CD8-positive, alpha-beta memory T cell (primary cell): ENCODE results near the gene KHNYN. TPM values are rescaled to one million over a fixed set of nuclear protein-coding genes. Genes with fewer than 3 reads are reported as not detected.

Source experiments
- CTCF ChIA-PET: fragments of 350-600 bp; sonication (Branson Sonifier 250); formaldehyde crosslinking; loops from one replicate; lab custom pipeline; 2021; ENCODE audit warnings: antibody characterized with exemption; lab: Charles Lee
- POLR2A ChIA-PET: fragments of 350-600 bp; sonication (Branson Sonifier 250); formaldehyde crosslinking; loops from one replicate; lab custom pipeline; 2021; ENCODE audit warnings: antibody characterized with exemption; lab: Charles Lee
- DNase-seq, 5 donors: peaks; one replicate each; pipeline versions ENCODE4 v3.0.0 to v3.0.0-alpha.2; 2020 to 2022; ENCODE audit warnings: mixed read lengths in 1 of 5
- H3K27ac ChIP-seq: one replicate; pipeline ENCODE4 v1.7.0; 2013; ENCODE audit warnings: low read depth, mild to moderate bottlenecking, low read length, moderate library complexity
- H3K27me3 ChIP-seq: 2 replicates; pipeline ENCODE4 v1.7.0; 2013; ENCODE audit warnings: low read length, mild to moderate bottlenecking; ENCODE audit not compliant: insufficient read depth, poor library complexity, severe bottlenecking
- H3K36me3 ChIP-seq: 2 replicates; pipeline ENCODE4 v1.7.0; 2013; ENCODE audit warnings: mild to moderate bottlenecking, low read length, moderate library complexity; ENCODE audit not compliant: insufficient read depth
- H3K4me1 ChIP-seq: 2 replicates; pipeline ENCODE4 v1.7.0; 2013; ENCODE audit warnings: mild to moderate bottlenecking, low read length, moderate library complexity; ENCODE audit not compliant: insufficient read depth
- H3K4me3 ChIP-seq: 2 replicates; pipeline ENCODE4 v1.7.0; 2013; ENCODE audit warnings: mild to moderate bottlenecking, low read length
- H3K9me3 ChIP-seq: 2 replicates; pipeline ENCODE4 v1.7.0; 2013; ENCODE audit warnings: mild to moderate bottlenecking, low read length
- H3K27ac Mint-ChIP-seq, 8 donors: one replicate each; pipeline ENCODE4 v1.8.0; 2020 to 2021; ENCODE audit warnings: mixed read lengths in 8 of 8, mild to moderate bottlenecking in 6 of 8, inconsistent platforms in 3 of 8, moderate library complexity in 3 of 8
- H3K27me3 Mint-ChIP-seq, 2 donors: one replicate each; pipeline ENCODE4 v1.8.0; 2020 to 2021; ENCODE audit warnings: mixed read lengths in 2 of 2, mild to moderate bottlenecking in 1 of 2, moderate library complexity in 1 of 2
- H3K36me3 Mint-ChIP-seq, 3 donors: one replicate each; pipeline ENCODE4 v1.8.0; 2020 to 2021; ENCODE audit warnings: mixed read lengths in 3 of 3, inconsistent platforms in 1 of 3, mild to moderate bottlenecking in 1 of 3
- H3K4me1 Mint-ChIP-seq, 3 donors: one replicate each; pipeline ENCODE4 v1.8.0; 2020 to 2021; ENCODE audit warnings: mixed read lengths in 3 of 3, inconsistent platforms in 1 of 3, mild to moderate bottlenecking in 1 of 3
- H3K4me3 Mint-ChIP-seq, 7 donors: one replicate each; pipeline ENCODE4 v1.8.0; 2020 to 2021; ENCODE audit warnings: mixed read lengths in 7 of 7, mild to moderate bottlenecking in 6 of 7, moderate library complexity in 4 of 7, inconsistent platforms in 2 of 7
- H3K9me3 Mint-ChIP-seq, 5 donors: one replicate each; pipeline ENCODE4 v1.8.0; 2020 to 2022; ENCODE audit warnings: mixed read lengths in 5 of 5, mild to moderate bottlenecking in 3 of 5, moderate library complexity in 2 of 5, inconsistent platforms in 1 of 5
- polyA plus RNA-seq: library from polyadenylated mRNA; unstranded; fragments of 300-500 nt; fragmentation: Illumina TruSeq; gene quantifications from one replicate; pipeline ENCODE4 v1.2.3, GENCODE V29; 2021
- total RNA-seq, 2 experiments: library from RNA; stranded (reverse); gene quantifications; one replicate each; pipeline ENCODE4 v1.2.3, GENCODE V29; 2021

KHNYN gene
- total and polyA plus RNA-seq, 3 experiments from 2014 or later, result 21.1 to 72.3 (median 68.8) TPM

DNA sequence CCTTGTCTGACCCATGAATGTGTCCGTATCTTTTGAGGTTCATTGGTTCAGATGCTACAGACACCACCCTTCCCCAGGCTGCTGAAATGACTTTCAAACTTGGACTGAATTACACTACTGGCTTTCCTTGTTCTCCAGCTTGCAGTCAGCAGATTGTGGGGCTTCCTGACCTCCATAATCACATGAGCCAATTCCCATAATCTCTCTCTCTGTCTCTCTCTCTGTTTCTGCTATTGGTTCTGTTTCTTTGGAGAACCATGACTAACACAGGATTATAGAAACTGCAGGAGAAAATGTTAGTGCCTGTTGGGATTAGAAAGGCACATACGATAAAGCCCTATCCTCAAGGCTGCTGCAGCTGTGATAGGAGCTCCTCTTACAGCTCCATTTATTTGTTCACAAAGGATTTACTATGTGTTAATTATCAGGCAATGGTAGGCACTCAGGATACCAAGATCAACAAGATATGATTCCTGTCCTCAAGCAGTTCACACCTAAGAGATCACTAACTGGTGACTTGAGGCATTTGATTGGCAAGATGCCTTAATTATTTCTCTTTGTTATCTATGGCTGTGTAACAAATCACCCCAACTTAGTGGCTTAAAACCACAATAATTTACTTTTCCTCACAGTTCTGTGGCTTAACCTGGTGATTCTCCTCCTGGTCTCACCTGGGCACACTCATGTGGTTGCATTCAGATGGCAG, 41.1 kb upstream of the KHNYN start:
- Mint-ChIP-seq H3K4me1 (no peaks in the 10 kb centered on the region), H3K27me3 (peaks cover 15 to 39% of the 10 kb centered on the region in 2 donors), H3K27ac (peak overlapping the region in 1 of 8 donors; percentile 16), H3K36me3 (no peaks in the 10 kb centered on the region), H3K4me3 (no peak overlapping the region), H3K9me3 (no peaks in the 10 kb centered on the region)
- Histone ChIP-seq H3K4me3 (no peak overlapping the region), H3K36me3 (no peaks in the 10 kb centered on the region), H3K27me3 (peaks cover 3% of the 10 kb centered on the region), H3K4me1 (no peaks in the 10 kb centered on the region), H3K9me3 (no peaks in the 10 kb centered on the region), H3K27ac (no peak overlapping the region)
- ChIA-PET CTCF (interaction anchor here (1.6 kb wide), 1 partner anchor 9 kb away, joined by 4 read pairs; no protein-coding TSS in a partner anchor), POLR2A (no interaction called here)
- DNase-seq, result no peak

- H3K36me3 ChIP-seq, result no peaks in the 10 kb centered on the region
- CTCF ChIA-PET, result interaction anchor here (1.6 kb wide), 1 partner anchor 9 kb away, joined by 4 read pairs; no protein-coding TSS in a partner anchor
- no peaks in the 10 kb centered on the region for H3K36me3 Mint-ChIP-seq
Observed at GRCh38 chr14:24389226-24389848, 40.4 kb upstream of the KHNYN start.

DNA sequence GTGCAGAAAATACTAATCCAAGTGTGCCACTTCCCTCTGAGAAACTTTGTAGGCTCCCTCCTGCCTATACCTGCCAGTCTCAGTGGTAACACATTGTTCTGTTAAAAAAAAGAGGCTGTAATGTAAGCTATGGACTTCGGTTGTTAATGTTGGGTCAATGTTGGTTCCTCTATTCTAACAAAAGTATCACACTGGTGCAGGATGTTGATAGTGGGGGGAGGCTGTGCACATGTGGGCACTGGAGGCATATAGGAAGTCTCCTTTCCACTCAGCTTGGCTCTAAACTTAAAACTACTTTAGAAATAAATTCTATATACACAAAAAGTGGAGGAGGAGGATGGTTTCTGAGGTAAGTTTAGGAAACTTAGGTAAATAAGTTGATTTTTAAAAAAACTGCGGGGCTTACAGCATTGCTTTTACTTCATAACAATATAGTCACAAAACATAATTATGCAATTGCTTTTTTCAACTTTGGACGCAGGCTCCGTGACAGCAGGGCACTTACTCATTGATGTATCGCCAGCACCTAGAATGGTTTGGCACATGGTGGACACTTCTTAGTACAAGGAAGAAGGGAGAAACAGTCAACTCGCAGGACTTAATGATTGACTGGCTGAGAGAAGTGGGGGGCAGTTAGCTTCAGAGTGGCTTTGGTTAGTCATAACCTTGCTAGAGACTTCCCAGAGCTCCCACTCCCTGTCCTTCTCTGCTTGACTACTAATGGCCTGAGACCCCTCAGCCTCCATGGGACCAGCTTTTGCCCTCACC, 38.9 kb upstream of the KHNYN start:
- Histone ChIP-seq H3K27me3 (peaks cover 3% of the 10 kb centered on the region), H3K36me3 (no peaks in the 10 kb centered on the region), H3K4me3 (no peak overlapping the region), H3K27ac (no peak overlapping the region), H3K9me3 (no peaks in the 10 kb centered on the region), H3K4me1 (no peaks in the 10 kb centered on the region)
- H3K4me3 Mint-ChIP-seq, result no peak overlapping the region
- no peak overlapping the region for H3K27ac Mint-ChIP-seq
- H3K36me3 Mint-ChIP-seq, result no peaks in the 10 kb centered on the region
- CTCF ChIA-PET, result no interaction called here
- H3K27me3 Mint-ChIP-seq, result peaks cover 12 to 35% of the 10 kb centered on the region in 2 donors
- H3K9me3 Mint-ChIP-seq, result no peaks in the 10 kb centered on the region
- POLR2A ChIA-PET, result no interaction called here
- no peaks in the 10 kb centered on the region for H3K4me1 Mint-ChIP-seq
- no peak for DNase-seq

More at GRCh38 chr14:24389226-24389848, 40.4 kb upstream of the KHNYN start:
- no peak overlapping the region for H3K27ac Mint-ChIP-seq
- peaks cover 3% of the 10 kb centered on the region for H3K27me3 ChIP-seq
- no peak overlapping the region for H3K4me3 Mint-ChIP-seq
- H3K4me1 ChIP-seq, result no peaks in the 10 kb centered on the region
- no peaks in the 10 kb centered on the region for H3K9me3 Mint-ChIP-seq
- POLR2A ChIA-PET, result no interaction called here
- no peak for DNase-seq
- peaks cover 15 to 35% of the 10 kb centered on the region in 2 donors for H3K27me3 Mint-ChIP-seq
- H3K4me3 ChIP-seq, result no peak overlapping the region
- H3K9me3 ChIP-seq, result no peaks in the 10 kb centered on the region
- no peaks in the 10 kb centered on the region for H3K4me1 Mint-ChIP-seq
- H3K27ac ChIP-seq, result no peak overlapping the region

DNA sequence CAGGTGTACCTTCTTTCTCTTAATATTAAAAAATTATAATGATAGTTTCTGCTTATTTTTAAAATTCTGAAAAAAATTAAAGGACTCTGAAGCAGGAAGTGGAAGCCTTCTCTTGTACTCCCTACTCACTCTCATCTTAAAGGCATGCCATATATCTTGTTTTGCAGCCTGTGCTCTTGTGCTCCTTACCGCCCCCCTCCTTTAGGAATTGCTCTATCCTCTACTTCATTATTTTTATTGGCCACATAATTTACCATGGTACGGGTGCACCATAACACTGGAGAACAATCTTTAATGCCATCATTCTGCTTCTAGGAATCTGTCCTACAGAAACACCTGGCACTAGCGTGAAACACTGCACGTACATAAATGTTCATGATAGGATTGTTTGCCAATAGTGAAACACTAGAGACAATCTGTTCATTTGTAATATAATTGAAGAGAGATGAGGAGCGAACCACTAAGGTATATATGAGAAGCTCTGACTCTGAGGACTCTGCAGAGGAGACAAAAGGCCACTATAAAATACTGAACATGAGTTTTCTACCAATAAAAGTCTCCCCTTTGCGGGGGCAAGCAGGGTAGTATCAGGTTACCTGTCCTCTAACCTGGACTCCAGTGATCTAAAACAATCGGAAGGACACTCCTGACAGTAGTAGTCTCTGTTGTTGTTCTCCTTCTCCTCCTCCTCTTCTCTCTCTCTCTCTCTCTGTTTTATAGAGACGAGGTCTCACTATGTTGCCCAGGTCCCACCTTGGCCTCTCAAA, 37.2 kb upstream of the KHNYN start:
- Histone ChIP-seq H3K36me3 (no peaks in the 10 kb centered on the region), H3K9me3 (no peaks in the 10 kb centered on the region), H3K27ac (no peak overlapping the region), H3K4me1 (no peaks in the 10 kb centered on the region), H3K27me3 (no peaks in the 10 kb centered on the region), H3K4me3 (no peak overlapping the region)
- ChIA-PET CTCF (interaction anchor here (1.0 kb wide), 1 partner anchor 27 kb away, joined by 3 read pairs; no protein-coding TSS in a partner anchor), POLR2A (no interaction called here)
- H3K9me3 Mint-ChIP-seq, result no peaks in the 10 kb centered on the region
- no peak for DNase-seq
- no peaks in the 10 kb centered on the region for H3K4me1 Mint-ChIP-seq
- no peak overlapping the region for H3K27ac Mint-ChIP-seq
- H3K36me3 Mint-ChIP-seq, result no peaks in the 10 kb centered on the region
- H3K4me3 Mint-ChIP-seq, result no peak overlapping the region
- peaks cover 11 to 30% of the 10 kb centered on the region in 2 donors for H3K27me3 Mint-ChIP-seq

DNA sequence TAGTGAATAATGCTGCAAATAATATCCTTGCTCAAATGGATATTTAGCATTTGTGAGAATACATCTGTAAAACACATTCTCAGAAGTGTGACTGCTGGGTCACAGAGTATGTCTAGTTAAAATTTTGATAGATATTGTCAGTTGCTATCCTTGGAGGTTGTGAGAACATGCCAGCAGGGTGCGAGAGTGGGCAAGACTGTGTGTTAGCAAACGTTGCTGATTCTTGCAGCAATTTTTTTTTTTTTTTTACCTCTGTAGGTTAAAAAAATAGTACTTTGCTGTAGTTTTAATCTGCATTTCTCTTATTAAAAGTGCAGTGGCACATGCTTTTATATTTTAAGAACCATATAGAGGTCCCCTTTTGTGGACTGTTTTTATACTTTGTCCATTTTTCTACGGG, 35.5 kb upstream of the KHNYN start:
- POLR2A ChIA-PET, result no interaction called here
- Mint-ChIP-seq H3K27me3 (peaks cover 9 to 23% of the 10 kb centered on the region in 2 donors), H3K4me3 (no peak overlapping the region), H3K9me3 (no peaks in the 10 kb centered on the region), H3K27ac (no peak overlapping the region), H3K4me1 (peaks cover under 1 to 3% (median 1%) of the 10 kb centered on the region in 3 donors), H3K36me3 (no peaks in the 10 kb centered on the region)
- Histone ChIP-seq H3K4me1 (peaks cover 2% of the 10 kb centered on the region), H3K9me3 (no peaks in the 10 kb centered on the region), H3K27ac (no peak overlapping the region), H3K36me3 (no peaks in the 10 kb centered on the region), H3K27me3 (peaks cover under 1% of the 10 kb centered on the region), H3K4me3 (no peak overlapping the region)
- CTCF ChIA-PET, result no interaction called here
- DNase-seq, result no peak

GRCh38 chr14:24395609-24396582, 33.9 kb upstream of the KHNYN start:
- Mint-ChIP-seq H3K4me1 (peaks cover 5 to 7% (median 5%) of the 10 kb centered on the region in 3 donors), H3K9me3 (no peaks in the 10 kb centered on the region), H3K36me3 (no peaks in the 10 kb centered on the region), H3K27ac (peak overlapping the region in 1 of 8 donors; percentile 74), H3K4me3 (no peak overlapping the region), H3K27me3 (peaks cover 11 to 18% of the 10 kb centered on the region in 2 donors)
- CTCF ChIA-PET, result interaction anchor here (0.6 to 1.3 kb wide), 4 partner anchors 11 to 36 kb away, joined by 3 to 4 read pairs (median 3); no protein-coding TSS in a partner anchor
- Histone ChIP-seq H3K9me3 (no peaks in the 10 kb centered on the region), H3K27ac (no peak overlapping the region), H3K4me1 (peaks cover 7% of the 10 kb centered on the region), H3K27me3 (peaks cover 12% of the 10 kb centered on the region), H3K4me3 (no peak overlapping the region), H3K36me3 (no peaks in the 10 kb centered on the region)
- POLR2A ChIA-PET, result no interaction called here
- DNase-seq, result no peak
